OCI-LY7 (cell line): ENCODE results near the gene C16orf95. TPM values are rescaled to one million over a fixed set of nuclear protein-coding genes. Genes with fewer than 3 reads are reported as not detected.

Source experiments
- BruUV-seq: library from RNA; stranded (reverse); fragments of 400-500 nt; replicated peaks from 2 replicates; lab custom pipeline; 2021; lab: Mats Ljungman, UMichigan
- CTCF ChIA-PET: fragments of 300-600 bp; sonication (Branson Sonifier 250); formaldehyde crosslinking; loops from one replicate; lab custom pipeline; 2022; ENCODE audit warnings: antibody characterized with exemption; ENCODE audit not compliant: unreplicated experiment; lab: Charles Lee
- POLR2A ChIA-PET: fragments of 300-600 bp; sonication (Branson Sonifier 250); formaldehyde crosslinking; loops from one replicate; lab custom pipeline; 2022; ENCODE audit warnings: antibody characterized with exemption; lab: Charles Lee
- DNase-seq: peaks from one replicate; pipeline ENCODE4 v3.0.0-alpha.2; 2015; ENCODE audit warnings: low spot score
- H2AFZ ChIP-seq: fragments of 200-600 bp; sonication (generic), shearing (Covaris generic); 2 replicates; pipeline ENCODE4 v1.6.1; 2014; ENCODE audit warnings: mild to moderate bottlenecking, antibody characterized with exemption, low read length, moderate library complexity
- H3K27ac ChIP-seq: fragments of 200-600 bp; sonication (generic); 2 replicates; pipeline ENCODE4 v1.5.1; 2014; ENCODE audit warnings: mixed run types, low read depth, mild to moderate bottlenecking, moderate library complexity, low read length, inconsistent platforms; ENCODE audit not compliant: poor library complexity, severe bottlenecking
- H3K36me3 ChIP-seq: fragments of 200-600 bp; sonication (generic); 2 replicates; pipeline ENCODE4 v1.6.1; 2014; ENCODE audit warnings: mild to moderate bottlenecking, antibody characterized with exemption, low read length, moderate library complexity, mixed read lengths; ENCODE audit not compliant: insufficient read depth
- H3K4me1 ChIP-seq: fragments of 200-600 bp; sonication (generic); 2 replicates; pipeline ENCODE4 v1.5.1; 2014; ENCODE audit warnings: mild to moderate bottlenecking, low read length; ENCODE audit not compliant: insufficient read depth, poor library complexity, severe bottlenecking
- H3K4me2 ChIP-seq: fragments of 200-600 bp; sonication (generic); 2 replicates; pipeline ENCODE4 v1.6.1; 2014; ENCODE audit warnings: mild to moderate bottlenecking, low read length
- H3K4me3 ChIP-seq: fragments of 200-600 bp; sonication (generic); 2 replicates; pipeline ENCODE4 v1.5.1; 2014; ENCODE audit warnings: mild to moderate bottlenecking, low read depth, low read length; ENCODE audit not compliant: poor library complexity, severe bottlenecking
- H3K79me2 ChIP-seq: fragments of 200-600 bp; sonication (generic); 2 replicates; pipeline ENCODE4 v1.6.1; 2016; ENCODE audit warnings: low read depth, mild to moderate bottlenecking, low read length, moderate library complexity, mixed read lengths; ENCODE audit not compliant: insufficient read depth
- H3K9me2 ChIP-seq: fragments of 200-600 bp; sonication (generic); 2 replicates; pipeline ENCODE4 v1.6.1; 2016; ENCODE audit warnings: mild to moderate bottlenecking, low read length, mixed read lengths; ENCODE audit not compliant: insufficient read depth
- H3K9me3 ChIP-seq: fragments of 200-600 bp; sonication (generic); 2 replicates; pipeline ENCODE4 v1.6.1; 2014; ENCODE audit warnings: mild to moderate bottlenecking, mixed run types, low read length, mixed read lengths
- H4K20me1 ChIP-seq: fragments of 200-600 bp; sonication (generic); 2 replicates; pipeline ENCODE4 v1.6.1; 2014; ENCODE audit warnings: mild to moderate bottlenecking, antibody characterized with exemption, low read length, moderate library complexity, mixed read lengths; ENCODE audit not compliant: insufficient read depth
- CTCF ChIP-seq: fragments of 200-600 bp; sonication (generic); conservative IDR thresholded peaks from 2 replicates; pipeline ENCODE4 v1.5.1; 2014; ENCODE audit warnings: mild to moderate bottlenecking, antibody characterized with exemption, low read length, moderate library complexity, mixed read lengths
- EZH2phosphoT487 ChIP-seq: fragments of 200-600 bp; sonication (generic); IDR thresholded peaks from 2 replicates; pipeline ENCODE4 v1.6.1; 2018; ENCODE audit warnings: low read depth, borderline replicate concordance, mild to moderate bottlenecking, mixed run types, antibody characterized with exemption, low read length, moderate library complexity, mixed read lengths
- intact Hi-C: fragments of 100-400 bp; cut with micrococcal nuclease; formaldehyde crosslinking; loops from one replicate; pipeline ENCODE4 v1.10.0; 2022; ENCODE audit not compliant: unreplicated experiment
- total RNA-seq, 2 experiments: library from RNA; depleted of rRNA in 1 of 2; stranded (reverse); fragments of >200 nt in 1 of 2; shearing (Covaris generic) in 1 of 2; gene quantifications; 2 replicates each; pipeline ENCODE4 v1.2.3, GENCODE V29; 2014 to 2022

The C16orf95 gene
- total RNA-seq, 2 experiments from 2014 or later = 8.5 to 22.1 TPM

DNA sequence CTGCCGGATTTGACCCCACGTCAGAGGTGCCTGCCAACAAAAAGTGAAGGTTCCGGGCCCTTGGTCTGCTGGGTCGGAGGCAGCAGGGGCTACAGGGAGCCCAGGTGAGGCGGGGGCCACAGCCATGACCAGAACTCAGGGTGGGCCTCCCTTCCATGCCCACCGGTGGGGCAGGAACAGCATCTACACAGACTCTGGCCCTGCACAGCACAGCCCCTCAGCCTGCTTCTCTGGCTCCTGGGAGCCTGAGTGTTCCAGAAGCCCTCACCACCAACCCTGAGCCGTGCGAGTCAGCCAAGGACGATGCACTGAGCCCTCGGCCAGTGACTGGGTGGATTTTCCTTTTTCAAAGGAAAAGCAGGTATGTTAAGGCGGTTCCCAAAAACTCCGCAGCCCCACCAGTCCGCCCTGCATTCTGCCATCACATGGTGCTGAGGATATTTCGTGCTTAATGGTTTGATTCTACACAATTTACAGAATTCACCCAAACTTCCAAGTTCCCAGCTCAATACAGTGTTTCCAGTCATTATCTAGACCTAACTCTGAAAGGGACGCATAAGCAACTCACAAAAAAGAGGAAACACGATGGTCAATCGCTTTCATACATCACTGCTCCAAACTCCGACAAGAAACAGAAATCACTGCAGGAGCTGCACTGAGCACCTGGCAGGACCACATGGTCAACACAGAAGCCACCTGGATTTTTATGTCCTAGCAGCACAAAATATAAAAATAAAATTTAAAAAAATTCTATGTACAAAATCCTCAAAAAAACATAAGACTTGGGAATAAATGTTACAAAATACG lies 19.4 kb upstream of the C16orf95 start:
- TF ChIP-seq CTCF (no peak), EZH2phosphoT487 (no peak)
- H3K4me3 ChIP-seq = no peak overlapping the region
- H4K20me1 ChIP-seq = no peaks in the 10 kb centered on the region
- H3K9me2 ChIP-seq = no peaks in the 10 kb centered on the region
- H3K9me3 ChIP-seq = no peaks in the 10 kb centered on the region
- ChIA-PET POLR2A (no interaction called here), CTCF (no interaction called here)
- H3K4me1 ChIP-seq = no peaks in the 10 kb centered on the region
- no peak overlapping the region for H2AFZ ChIP-seq
- H3K36me3 ChIP-seq = peaks cover 34% of the 10 kb centered on the region
- H3K4me2 ChIP-seq = no peak overlapping the region
- DNase-seq = no peak
- H3K79me2 ChIP-seq = no peaks in the 10 kb centered on the region
- no TSS peak for BruUV-seq
- intact Hi-C loops = no loop called here
- H3K27ac ChIP-seq = no peak overlapping the region

GRCh38 chr16:87335625-87336433 lies 18.6 kb upstream of the C16orf95 start:
- ChIA-PET CTCF (no interaction called here), POLR2A (no interaction called here)
- peaks cover 39% of the 10 kb centered on the region for H3K36me3 ChIP-seq
- intact Hi-C loops = no loop called here
- H4K20me1 ChIP-seq = no peaks in the 10 kb centered on the region
- no TSS peak for BruUV-seq
- H3K9me2 ChIP-seq = no peaks in the 10 kb centered on the region
- H3K27ac ChIP-seq = no peak overlapping the region
- H3K4me1 ChIP-seq = no peaks in the 10 kb centered on the region
- no peak overlapping the region for H2AFZ ChIP-seq
- no peaks in the 10 kb centered on the region for H3K79me2 ChIP-seq
- TF ChIP-seq CTCF (no peak), EZH2phosphoT487 (no peak)
- no peak overlapping the region for H3K4me3 ChIP-seq
- H3K4me2 ChIP-seq = no peak overlapping the region
- H3K9me3 ChIP-seq = no peaks in the 10 kb centered on the region
- no peak for DNase-seq
